ENCODE results near the gene CAD. TPM values are rescaled to one million over a fixed set of nuclear protein-coding genes. Genes with fewer than 3 reads are reported as not detected.
A peak's percentile ranks its signal among the peaks of the same experiment; 100 is the strongest.

The CAD gene
- polyA plus RNA-seq, 1 experiment = 17.8 TPM

- DNase-seq (ENCODE audit: low read depth, low spot score) = peak; percentile 59
- H3K27ac ChIP-seq (ENCODE audit: low read depth, low read length) = peak overlapping the region; percentile 79
- H3K9me3 ChIP-seq (ENCODE audit: control insufficient read depth, insufficient read depth, low read length) = no peaks in the 10 kb centered on the region
- TF ChIP-seq CTCF (IDR thresholded peaks at IDR 0.05; ENCODE audit: low read depth, low read length) = no peak
- CTCF ChIA-PET = interaction anchor here (0.7 to 2.7 kb wide), 4 partner anchors 9 to 411 kb away, joined by 3 to 17 read pairs (median 9); no protein-coding TSS in a partner anchor
- POLR2A ChIA-PET = no interaction called here
- H3K27me3 ChIP-seq (ENCODE audit: control insufficient read depth, insufficient read depth, low read length) = peaks cover 9% of the 10 kb centered on the region
- H3K4me3 ChIP-seq (ENCODE audit: low read depth, low read length) = no peak overlapping the region
These were observed 34.8 kb upstream of the CAD start for GRCh38 chr2:27182346-27182745.

- peaks cover 2% of the 10 kb centered on the region for H3K27me3 ChIP-seq (ENCODE audit: control insufficient read depth, insufficient read depth, low read length)
- DNase-seq (ENCODE audit: low read depth, low spot score) = no peak
- POLR2A ChIA-PET = no interaction called here
These were observed 33.1 kb upstream of the CAD start for GRCh38 chr2:27184115-27184514.

GRCh38 chr2:27185331-27186026 lies 31.7 kb upstream of the CAD start:
- peaks cover 2% of the 10 kb centered on the region for H3K27me3 ChIP-seq (ENCODE audit: control insufficient read depth, insufficient read depth, low read length)
- 0 out of 2 replicates have a peak overlapping the region, but pooled peaks have one; percentile 7 for H3K4me3 ChIP-seq (ENCODE audit: low read depth, low read length)
- CTCF ChIA-PET = interaction anchor here (0.6 to 3.0 kb wide), 4 partner anchors 10 to 119 kb away, joined by 3 to 13 read pairs (median 7); no protein-coding TSS in a partner anchor
- POLR2A ChIA-PET = interaction anchor here (0.6 kb wide), 1 partner anchor 647 kb away, joined by 3 read pairs; no protein-coding TSS in a partner anchor
- DNase-seq (ENCODE audit: low read depth, low spot score) = no peak
- TF ChIP-seq CTCF (IDR thresholded peaks at IDR 0.05; ENCODE audit: low read depth, low read length) = no peak
- no peaks in the 10 kb centered on the region; the same call in 1 of the 2 replicates for H3K9me3 ChIP-seq (ENCODE audit: control insufficient read depth, insufficient read depth, low read length)
- H3K27ac ChIP-seq (ENCODE audit: low read depth, low read length) = peak overlapping the region; percentile 75

More at GRCh38 chr2:27184115-27184514, 33.1 kb upstream of the CAD start:
- no peak for TF ChIP-seq CTCF (IDR thresholded peaks at IDR 0.05; ENCODE audit: low read depth, low read length)
- CTCF ChIA-PET = no interaction called here
- H3K9me3 ChIP-seq (ENCODE audit: control insufficient read depth, insufficient read depth, low read length) = no peaks in the 10 kb centered on the region
- no peak overlapping the region for H3K4me3 ChIP-seq (ENCODE audit: low read depth, low read length)
- no peak overlapping the region for H3K27ac ChIP-seq (ENCODE audit: low read depth, low read length)

- no peak for DNase-seq (ENCODE audit: low read depth, low spot score)
- TF ChIP-seq CTCF (IDR thresholded peaks at IDR 0.05; ENCODE audit: low read depth, low read length) = no peak
- Histone ChIP-seq H3K4me3 (ENCODE audit: low read depth, low read length) (no peak overlapping the region), H3K27ac (ENCODE audit: low read depth, low read length) (no peak overlapping the region), H3K27me3 (ENCODE audit: control insufficient read depth, insufficient read depth, low read length) (peaks cover 2% of the 10 kb centered on the region), H3K9me3 (ENCODE audit: control insufficient read depth, insufficient read depth, low read length) (no peaks in the 10 kb centered on the region; the same call in 1 of the 2 replicates)
- POLR2A ChIA-PET = no interaction called here
- CTCF ChIA-PET = interaction anchor here (0.7 to 3.0 kb wide), 3 partner anchors 16 to 93 kb away, joined by 5 to 13 read pairs (median 6); no protein-coding TSS in a partner anchor
These were observed 30.4 kb upstream of the CAD start for GRCh38 chr2:27186613-27187345.

Data from AG04450 (cell line).